Measurements from ENCODE around the gene TAAR1. TPM values are rescaled to one million over a fixed set of nuclear protein-coding genes. Genes with fewer than 3 reads are reported as not detected.

Gene TAAR1
- polyA plus RNA-seq, 1 of the 3 experiments (the other 2 are of a cell fraction), result not detected

DNA sequence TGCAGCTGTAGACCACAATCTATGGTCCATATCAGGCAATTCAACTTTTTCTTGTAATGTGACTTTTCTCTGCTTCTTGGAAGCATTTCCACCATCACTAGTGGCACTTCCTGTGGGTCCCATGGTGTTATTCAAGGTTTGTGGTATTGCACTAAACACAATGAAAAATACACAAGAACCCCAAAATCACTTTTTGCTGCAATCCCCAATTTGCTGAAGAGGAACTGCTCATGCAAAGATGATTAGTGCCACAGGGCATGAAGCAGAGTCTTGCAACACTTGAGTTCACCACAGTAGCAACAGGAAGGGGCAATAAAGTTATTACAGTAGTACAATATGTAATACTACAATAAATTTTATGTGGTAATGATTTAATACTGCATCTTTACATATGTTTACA lies 16.8 kb upstream of the TAAR1 start (continued):
- TF ChIP-seq FOSL2 (IDR thresholded peaks at IDR 0.05; ENCODE audit: borderline replicate concordance, low read depth), result no peak
- TF ChIP-seq MXI1 (IDR thresholded peaks at IDR 0.05; ENCODE audit: low read depth, low read length), result no peak
- TF ChIP-seq NFIC (IDR thresholded peaks at IDR 0.05; ENCODE audit: borderline replicate concordance), result no peak
- TF ChIP-seq RAD21 (IDR thresholded peaks at IDR 0.05; ENCODE audit: low read length), result no peak

DNA sequence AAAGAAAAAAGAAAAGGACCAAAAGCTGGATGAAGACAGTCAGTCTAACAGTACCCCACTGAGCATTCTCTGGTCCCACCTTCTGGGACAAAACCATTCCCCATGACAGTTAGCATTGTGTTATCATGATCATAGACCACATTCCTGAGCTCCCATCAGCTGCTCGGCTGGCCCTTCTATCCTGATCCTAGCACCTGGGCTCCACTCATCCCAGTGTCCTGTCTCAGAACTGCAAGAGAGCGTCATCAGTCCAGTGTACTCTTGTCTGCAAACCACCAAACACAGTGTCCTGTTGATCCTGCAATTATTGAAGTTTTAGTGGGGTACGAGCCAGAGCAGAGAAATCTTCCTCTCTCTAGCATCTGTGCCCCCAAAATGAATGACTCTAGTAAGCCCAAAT lies 16.0 kb upstream of the TAAR1 start:
- no peak overlapping the region for H3K9ac ChIP-seq
- H3K4me1 ChIP-seq (ENCODE audit: control insufficient read depth in 1 of 2, insufficient read depth in 2 of 2, low read depth in 1 of 2, low read length in 1 of 2), result no peaks in the 10 kb centered on the region
- TF ChIP-seq, protein P1, sequence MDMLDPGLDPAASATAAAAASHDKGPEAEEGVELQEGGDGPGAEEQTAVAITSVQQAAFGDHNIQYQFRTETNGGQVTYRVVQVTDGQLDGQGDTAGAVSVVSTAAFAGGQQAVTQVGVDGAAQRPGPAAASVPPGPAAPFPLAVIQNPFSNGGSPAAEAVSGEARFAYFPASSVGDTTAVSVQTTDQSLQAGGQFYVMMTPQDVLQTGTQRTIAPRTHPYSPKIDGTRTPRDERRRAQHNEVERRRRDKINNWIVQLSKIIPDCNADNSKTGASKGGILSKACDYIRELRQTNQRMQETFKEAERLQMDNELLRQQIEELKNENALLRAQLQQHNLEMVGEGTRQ (IDR thresholded peaks at IDR 0.05; ENCODE audit: borderline replicate concordance, low read depth, low read length), result no peak
- TF ChIP-seq TEAD4 (IDR thresholded peaks at IDR 0.05; ENCODE audit: borderline replicate concordance, insufficient read depth), result no peak
- 10% methylated on average over 3 of the region's 3 CpGs for WGBS (ENCODE audit: low lambda C conversion rate)
- DNase-seq, result no peak
- no peaks in the 10 kb centered on the region for H3K36me3 ChIP-seq (replicated peaks in 1 of 2; ENCODE audit: control insufficient read depth in 1 of 2, insufficient read depth in 2 of 2, low read length in 1 of 2)
- no peaks in the 10 kb centered on the region for H3K9me2 ChIP-seq
- ChIA-PET POLR2A (no interaction called here), CTCF (no interaction called here)
- no peak overlapping the region for H2AFZ ChIP-seq (ENCODE audit: low read depth)
- H3K4me3 ChIP-seq (ENCODE audit: low read depth in 2 of 2, low read length in 1 of 2), result no peak overlapping the region
- H3K9me3 ChIP-seq, result no peaks in the 10 kb centered on the region
- H3K27me3 ChIP-seq (ENCODE audit: insufficient read depth), result peaks cover 12% of the 10 kb centered on the region; the same call in 1 of the 2 replicates
- no peaks in the 10 kb centered on the region for H3K79me2 ChIP-seq (ENCODE audit: insufficient read depth)
- no peak overlapping the region for H3K27ac ChIP-seq (ENCODE audit: low read depth in 2 of 2, low read length in 1 of 2)
- no peaks in the 10 kb centered on the region for H4K20me1 ChIP-seq (ENCODE audit: insufficient read depth)
- H3F3A ChIP-seq (replicated peaks; ENCODE audit: insufficient read depth), result no peaks in the 10 kb centered on the region
- no peak overlapping the region for H3K4me2 ChIP-seq

DNA sequence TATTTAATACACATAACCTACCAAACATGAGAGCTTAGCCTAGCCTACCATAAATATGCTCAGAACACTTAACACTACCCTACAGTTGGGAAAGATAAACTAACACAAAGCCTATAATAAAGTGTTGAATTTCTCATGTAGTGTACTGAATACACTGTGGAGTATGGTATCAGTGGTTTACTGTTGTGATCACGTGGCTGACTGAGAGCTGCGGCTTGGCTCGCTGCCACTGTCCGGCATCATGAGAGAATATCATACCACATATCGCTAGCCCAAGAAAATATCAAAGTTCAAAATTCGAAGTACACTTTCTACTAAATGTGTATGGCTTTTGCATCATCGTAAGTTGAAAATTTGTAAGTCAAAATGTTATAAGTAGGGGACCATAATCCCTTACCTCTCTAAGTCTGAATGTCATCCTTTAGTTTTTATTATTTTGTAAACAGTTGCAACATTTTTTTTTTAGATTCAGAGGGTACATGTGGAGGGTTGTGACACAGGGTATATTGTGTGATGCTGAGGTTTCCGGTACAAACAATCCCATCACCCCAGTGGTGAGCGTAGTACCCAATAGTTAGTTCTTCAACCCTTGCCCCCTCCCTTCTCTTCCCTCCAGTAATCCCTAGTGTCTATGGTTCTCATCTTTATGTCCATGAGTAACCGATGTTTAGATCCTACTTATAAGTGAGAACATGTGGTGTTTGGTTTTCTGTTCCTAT lies 14.6 kb upstream of the TAAR1 start:
- H3F3A ChIP-seq (replicated peaks; ENCODE audit: insufficient read depth), result no peaks in the 10 kb centered on the region
- 13% methylated on average over 10 of the region's 10 CpGs for WGBS (ENCODE audit: low lambda C conversion rate)
- H4K20me1 ChIP-seq (ENCODE audit: insufficient read depth), result no peaks in the 10 kb centered on the region
- H3K27ac ChIP-seq (ENCODE audit: low read depth in 2 of 2, low read length in 1 of 2), result no peak overlapping the region
- TF ChIP-seq RFX5 (IDR thresholded peaks at IDR 0.05; ENCODE audit: low read length) (no peak), CHD2 (IDR thresholded peaks at IDR 0.05; ENCODE audit: low read length, partially characterized antibody) (no peak)
- TF ChIP-seq, protein P2, sequence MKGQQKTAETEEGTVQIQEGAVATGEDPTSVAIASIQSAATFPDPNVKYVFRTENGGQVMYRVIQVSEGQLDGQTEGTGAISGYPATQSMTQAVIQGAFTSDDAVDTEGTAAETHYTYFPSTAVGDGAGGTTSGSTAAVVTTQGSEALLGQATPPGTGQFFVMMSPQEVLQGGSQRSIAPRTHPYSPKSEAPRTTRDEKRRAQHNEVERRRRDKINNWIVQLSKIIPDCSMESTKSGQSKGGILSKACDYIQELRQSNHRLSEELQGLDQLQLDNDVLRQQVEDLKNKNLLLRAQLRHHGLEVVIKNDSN (IDR thresholded peaks at IDR 0.05; ENCODE audit: borderline replicate concordance, low read depth), result peak; percentile 57; the same call in 1 of the 2 replicates
- POLR2A ChIA-PET, result no interaction called here
- H3K36me3 ChIP-seq (replicated peaks in 1 of 2; ENCODE audit: control insufficient read depth in 1 of 2, insufficient read depth in 2 of 2, low read length in 1 of 2), result no peaks in the 10 kb centered on the region
- H3K4me3 ChIP-seq (ENCODE audit: low read depth in 2 of 2, low read length in 1 of 2), result no peak overlapping the region
- H3K9me3 ChIP-seq, result no peaks in the 10 kb centered on the region
- no peak overlapping the region for H2AFZ ChIP-seq (ENCODE audit: low read depth)
- no peaks in the 10 kb centered on the region for H3K4me1 ChIP-seq (ENCODE audit: control insufficient read depth in 1 of 2, insufficient read depth in 2 of 2, low read depth in 1 of 2, low read length in 1 of 2)
- CTCF ChIA-PET, result no interaction called here
- peaks cover 12% of the 10 kb centered on the region; the same call in 1 of the 2 replicates for H3K27me3 ChIP-seq (ENCODE audit: insufficient read depth)
- no peak overlapping the region for H3K4me2 ChIP-seq
- no peak for DNase-seq
- no peaks in the 10 kb centered on the region for H3K79me2 ChIP-seq (ENCODE audit: insufficient read depth)
- H3K9me2 ChIP-seq, result no peaks in the 10 kb centered on the region
- H3K9ac ChIP-seq, result no peak overlapping the region
